Lower leg skin (tissue), 3 donors: Measurements from ENCODE around the gene DLGAP1.

Experiments
- POLR2A ChIP-seq, 2 donors: fragments of 450-650 bp; IDR thresholded peaks; one replicate each; pipeline ENCODE4 v1.6.1; 2016 to 2017; ENCODE audit warnings: antibody characterized with exemption in 2 of 2, mild to moderate bottlenecking in 1 of 2, moderate library complexity in 1 of 2
- TF ChIP-seq, protein P1 (sequence below), 3 donors: fragments of 450-650 bp; IDR thresholded peaks; one replicate each; pipeline ENCODE4 v1.5.1; 2016; ENCODE audit warnings: antibody characterized with exemption in 3 of 3, mild to moderate bottlenecking in 3 of 3, moderate library complexity in 2 of 3

DNA sequence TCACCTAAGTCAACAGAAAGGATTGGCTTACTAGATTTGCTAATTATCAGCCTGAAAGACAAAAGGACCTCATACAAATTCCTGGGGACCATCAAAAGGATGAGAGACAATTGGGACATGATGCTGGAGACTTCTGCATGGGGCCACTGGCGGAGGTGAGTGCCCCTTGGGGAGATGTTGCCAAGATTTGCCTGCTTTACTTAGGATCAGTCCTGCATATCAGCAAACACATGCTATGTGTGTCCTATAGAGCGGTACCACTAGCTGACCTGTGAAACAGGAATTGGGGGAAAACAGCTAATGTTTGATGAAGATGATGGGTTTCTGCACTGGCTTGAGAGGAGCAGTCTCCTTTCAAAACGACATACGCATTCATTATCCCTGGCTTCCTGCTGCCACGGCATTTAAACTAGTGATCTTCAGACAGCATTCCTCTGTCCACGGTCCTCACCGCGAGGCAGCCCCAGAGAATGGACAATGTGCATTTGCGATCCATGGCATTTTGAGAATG is 901.0 kb downstream of the DLGAP1 start:
- TF ChIP-seq, protein P1, sequence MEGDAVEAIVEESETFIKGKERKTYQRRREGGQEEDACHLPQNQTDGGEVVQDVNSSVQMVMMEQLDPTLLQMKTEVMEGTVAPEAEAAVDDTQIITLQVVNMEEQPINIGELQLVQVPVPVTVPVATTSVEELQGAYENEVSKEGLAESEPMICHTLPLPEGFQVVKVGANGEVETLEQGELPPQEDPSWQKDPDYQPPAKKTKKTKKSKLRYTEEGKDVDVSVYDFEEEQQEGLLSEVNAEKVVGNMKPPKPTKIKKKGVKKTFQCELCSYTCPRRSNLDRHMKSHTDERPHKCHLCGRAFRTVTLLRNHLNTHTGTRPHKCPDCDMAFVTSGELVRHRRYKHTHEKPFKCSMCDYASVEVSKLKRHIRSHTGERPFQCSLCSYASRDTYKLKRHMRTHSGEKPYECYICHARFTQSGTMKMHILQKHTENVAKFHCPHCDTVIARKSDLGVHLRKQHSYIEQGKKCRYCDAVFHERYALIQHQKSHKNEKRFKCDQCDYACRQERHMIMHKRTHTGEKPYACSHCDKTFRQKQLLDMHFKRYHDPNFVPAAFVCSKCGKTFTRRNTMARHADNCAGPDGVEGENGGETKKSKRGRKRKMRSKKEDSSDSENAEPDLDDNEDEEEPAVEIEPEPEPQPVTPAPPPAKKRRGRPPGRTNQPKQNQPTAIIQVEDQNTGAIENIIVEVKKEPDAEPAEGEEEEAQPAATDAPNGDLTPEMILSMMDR (IDR thresholded peaks at IDR 0.05) = no peak
- no peak for TF ChIP-seq POLR2A (IDR thresholded peaks at IDR 0.05)
